Gastroesophageal sphincter (tissue), 3 donors: ENCODE results near the gene BMERB1.
"Not testable (repeated sequence)": the region's sequence is repeated elsewhere in the genome, so short reads cannot be mapped to it uniquely, and the experiment has no call there.

ENCODE experiments used
- CTCF ChIP-seq, 4 experiments: fragments of 200-600 bp in 2 of 4; fragments of 450-650 bp in 2 of 4; sonication (generic) in 1 of 4; IDR thresholded peaks; one replicate each; pipeline ENCODE4 v1.5.1; 2017 to 2019; ENCODE audit warnings: antibody characterized with exemption in 4 of 4, mild to moderate bottlenecking in 2 of 4, moderate library complexity in 2 of 4
- EP300 ChIP-seq: sonication (generic); formaldehyde crosslinking; IDR thresholded peaks from one replicate; pipeline ENCODE4 v1.6.1; 2017; ENCODE audit warnings: antibody characterized with exemption, mild to moderate bottlenecking
- POLR2A ChIP-seq, 2 donors: fragments of 450-650 bp; IDR thresholded peaks; one replicate each; pipeline ENCODE4 v1.6.1; 2017; ENCODE audit warnings: antibody characterized with exemption in 2 of 2, mild to moderate bottlenecking in 2 of 2, moderate library complexity in 1 of 2
- POLR2AphosphoS5 ChIP-seq: sonication (generic); formaldehyde crosslinking; IDR thresholded peaks from one replicate; pipeline ENCODE4 v1.6.1; 2017; ENCODE audit warnings: antibody characterized with exemption

- not testable (repeated sequence) for TF ChIP-seq EP300; CTCF (IDR thresholded peaks at IDR 0.05); POLR2A (IDR thresholded peaks at IDR 0.05); POLR2AphosphoS5
These were observed 172.9 kb downstream of the BMERB1 start for GRCh38 chr16:15607221-15607699.
